ENCODE results near the gene ANXA2R.

DNA sequence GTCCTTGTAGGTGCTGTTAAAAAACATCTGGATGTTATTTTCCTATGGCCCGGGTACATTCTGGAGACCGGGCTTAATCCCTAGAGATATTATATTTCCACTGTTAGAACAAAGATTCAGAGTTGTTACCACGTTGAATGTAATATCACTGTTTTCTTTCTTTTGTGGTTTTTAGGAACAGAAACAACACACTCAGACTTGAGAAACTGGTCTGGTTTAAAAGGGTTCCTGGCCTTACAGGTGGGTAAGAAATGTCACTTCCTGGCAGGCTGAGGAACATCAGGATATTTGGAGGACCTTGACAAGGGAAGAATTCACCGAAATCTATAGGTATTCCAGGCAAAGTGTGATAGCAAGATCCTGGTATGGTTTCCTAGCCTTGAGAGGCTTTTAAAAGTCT, 10.3 kb upstream of the ANXA2R start:
- TF ChIP-seq ZNF778 (CRISPR knock-in tag; IDR thresholded peaks at IDR 0.05): no peak
- TF ChIP-seq, protein P1, sequence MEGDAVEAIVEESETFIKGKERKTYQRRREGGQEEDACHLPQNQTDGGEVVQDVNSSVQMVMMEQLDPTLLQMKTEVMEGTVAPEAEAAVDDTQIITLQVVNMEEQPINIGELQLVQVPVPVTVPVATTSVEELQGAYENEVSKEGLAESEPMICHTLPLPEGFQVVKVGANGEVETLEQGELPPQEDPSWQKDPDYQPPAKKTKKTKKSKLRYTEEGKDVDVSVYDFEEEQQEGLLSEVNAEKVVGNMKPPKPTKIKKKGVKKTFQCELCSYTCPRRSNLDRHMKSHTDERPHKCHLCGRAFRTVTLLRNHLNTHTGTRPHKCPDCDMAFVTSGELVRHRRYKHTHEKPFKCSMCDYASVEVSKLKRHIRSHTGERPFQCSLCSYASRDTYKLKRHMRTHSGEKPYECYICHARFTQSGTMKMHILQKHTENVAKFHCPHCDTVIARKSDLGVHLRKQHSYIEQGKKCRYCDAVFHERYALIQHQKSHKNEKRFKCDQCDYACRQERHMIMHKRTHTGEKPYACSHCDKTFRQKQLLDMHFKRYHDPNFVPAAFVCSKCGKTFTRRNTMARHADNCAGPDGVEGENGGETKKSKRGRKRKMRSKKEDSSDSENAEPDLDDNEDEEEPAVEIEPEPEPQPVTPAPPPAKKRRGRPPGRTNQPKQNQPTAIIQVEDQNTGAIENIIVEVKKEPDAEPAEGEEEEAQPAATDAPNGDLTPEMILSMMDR (IDR thresholded peaks at IDR 0.05 in 2 of 3, conservative IDR thresholded peaks at IDR 0.05 in 1 of 3; ENCODE audit: insufficient read depth in 2 of 3, low read depth in 1 of 3, low read length in 3 of 3): no peak
- TF ChIP-seq, protein P2, sequence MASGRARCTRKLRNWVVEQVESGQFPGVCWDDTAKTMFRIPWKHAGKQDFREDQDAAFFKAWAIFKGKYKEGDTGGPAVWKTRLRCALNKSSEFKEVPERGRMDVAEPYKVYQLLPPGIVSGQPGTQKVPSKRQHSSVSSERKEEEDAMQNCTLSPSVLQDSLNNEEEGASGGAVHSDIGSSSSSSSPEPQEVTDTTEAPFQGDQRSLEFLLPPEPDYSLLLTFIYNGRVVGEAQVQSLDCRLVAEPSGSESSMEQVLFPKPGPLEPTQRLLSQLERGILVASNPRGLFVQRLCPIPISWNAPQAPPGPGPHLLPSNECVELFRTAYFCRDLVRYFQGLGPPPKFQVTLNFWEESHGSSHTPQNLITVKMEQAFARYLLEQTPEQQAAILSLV (tag; IDR thresholded peaks at IDR 0.05): no peak
- no peak for TF ChIP-seq EZH2 (IDR thresholded peaks at IDR 0.05; ENCODE audit: borderline replicate concordance, low read depth, low read length)
- no peak for TF ChIP-seq ZNF133 (CRISPR knock-in tag; IDR thresholded peaks at IDR 0.05)
- no peak for TF ChIP-seq POLR2AphosphoS5 (IDR thresholded peaks at IDR 0.05; ENCODE audit: control insufficient read depth, insufficient read depth, low read depth, low read length)
- TF ChIP-seq, protein P3, sequence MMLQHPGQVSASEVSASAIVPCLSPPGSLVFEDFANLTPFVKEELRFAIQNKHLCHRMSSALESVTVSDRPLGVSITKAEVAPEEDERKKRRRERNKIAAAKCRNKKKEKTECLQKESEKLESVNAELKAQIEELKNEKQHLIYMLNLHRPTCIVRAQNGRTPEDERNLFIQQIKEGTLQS (IDR thresholded peaks at IDR 0.05): no peak
- TF ChIP-seq, protein P3 (CRISPR knock-in tag; conservative IDR thresholded peaks at IDR 0.05): no peak
- no peak for TF ChIP-seq KLF16 (IDR thresholded peaks at IDR 0.05)
- TF ChIP-seq DIDO1 (tag; IDR thresholded peaks at IDR 0.05; ENCODE audit: low read depth): no peak
- no peak for TF ChIP-seq SMC3 (conservative IDR thresholded peaks at IDR 0.05; ENCODE audit: insufficient read depth, low read depth, low read length)

Measured in K562 (cell line).